GM12878 (cell line): Measurements from ENCODE around the gene OPN1SW. TPM values are rescaled to one million over a fixed set of nuclear protein-coding genes. Genes with fewer than 3 reads are reported as not detected.

Experiments
- BRCA1 ChIP-seq: IDR thresholded peaks from 2 replicates; pipeline ENCODE4 v1.6.1; 2011; ENCODE audit warnings: low read depth, low read length, improper control_type of control experiment
- CHD2 ChIP-seq: IDR thresholded peaks from 2 replicates; pipeline ENCODE4 v1.6.1; 2011; ENCODE audit warnings: low read depth, low read length, improper control_type of control experiment, borderline replicate concordance
- GATAD2B ChIP-seq: fragments of 450-650 bp; conservative IDR thresholded peaks from 2 replicates; pipeline ENCODE4 v1.6.1; 2017; ENCODE audit warnings: low read depth, mild to moderate bottlenecking, moderate library complexity
- LARP7 ChIP-seq: fragments of 450-650 bp; IDR thresholded peaks from 2 replicates; pipeline ENCODE4 v1.6.1; 2017; ENCODE audit warnings: mild to moderate bottlenecking
- MEF2B ChIP-seq: fragments of 450-650 bp; IDR thresholded peaks from 2 replicates; pipeline ENCODE4 v1.6.1; 2018; ENCODE audit warnings: mild to moderate bottlenecking, moderate library complexity; ENCODE audit not compliant: partially characterized antibody, poor library complexity, severe bottlenecking
- NFYA ChIP-seq: IDR thresholded peaks from 2 replicates; pipeline ENCODE4 v1.6.1; 2011; ENCODE audit warnings: low read depth, mild to moderate bottlenecking, low read length, improper control_type of control experiment, borderline replicate concordance
- PBX3 ChIP-seq: IDR thresholded peaks from 2 replicates; pipeline ENCODE4 v1.6.1; 2011; ENCODE audit warnings: mild to moderate bottlenecking, low read depth, low read length, moderate library complexity; ENCODE audit not compliant: insufficient replicate concordance
- SMAD5 ChIP-seq: IDR thresholded peaks from 2 replicates; pipeline ENCODE4 v1.6.1; 2016; ENCODE audit warnings: antibody characterized with exemption, low read depth
- ZBTB40 ChIP-seq: fragments of 450-650 bp; IDR thresholded peaks from 2 replicates; pipeline ENCODE4 v1.6.1; 2016; ENCODE audit warnings: mild to moderate bottlenecking, moderate library complexity, borderline replicate concordance
- ZSCAN29 ChIP-seq: fragments of 450-650 bp; IDR thresholded peaks from 2 replicates; pipeline ENCODE4 v1.6.1; 2017; ENCODE audit warnings: mild to moderate bottlenecking, moderate library complexity
- polyA plus RNA-seq, 11 experiments: library from polyadenylated mRNA; depleted of rRNA in 4 of 11; unstranded in 6 of 11; stranded (reverse) in 5 of 11; fragments of >200 nt; fragmentation: Nextera tagmentation in 4 of 11; fragmentation: Illumina TruSeq in 1 of 11; extraction: Ambion mirVana in 4 of 11; extraction: Trizol in 1 of 11; gene quantifications; 1 replicate in 1 of 11; 2 replicates in 10 of 11; pipeline versions ENCODE4 v1.2.1 to v1.2.3, GENCODE V29; 2011 to 2016; ENCODE audit warnings: inconsistent platforms in 2 of 11, missing spikeins in 2 of 11, low read depth in 1 of 11
- total RNA-seq, 4 experiments: library from RNA; depleted of rRNA in 3 of 4; stranded (reverse); fragments of >200 nt in 3 of 4; fragmentation: Illumina TruSeq in 1 of 4; extraction: Trizol in 1 of 4; gene quantifications; 2 replicates each; pipeline versions ENCODE4 v1.2.1 to v1.2.3, GENCODE V29; 2013 to 2021

OPN1SW gene
- total and polyA plus RNA-seq, 10 of the 15 experiments (the other 5 are each of a cell fraction or from before 2014, with no cell fraction given), result 0.11 to 0.35 (median 0.19) TPM; not detected in 6

- TF ChIP-seq LARP7 (peak; percentile 79; the same call in 1 of the 2 replicates), ZSCAN29 (no peak), BRCA1 (no peak), GATAD2B (peak; percentile 62), NFYA (peak; percentile 9; the same call in 1 of the 2 replicates), PBX3 (peak; percentile 85), SMAD5 (peak; percentile 83; the same call in 1 of the 2 replicates), MEF2B (no peak), ZBTB40 (peak; percentile 82), CHD2 (peak; percentile 83; the same call in 1 of the 2 replicates)
Observed at GRCh38 chr7:128739048-128739962, 36.3 kb downstream of the OPN1SW start, which contains the start of gene CALU (continued).
